ENCODE results near the gene CBX2.

The CBX2 gene

DNA sequence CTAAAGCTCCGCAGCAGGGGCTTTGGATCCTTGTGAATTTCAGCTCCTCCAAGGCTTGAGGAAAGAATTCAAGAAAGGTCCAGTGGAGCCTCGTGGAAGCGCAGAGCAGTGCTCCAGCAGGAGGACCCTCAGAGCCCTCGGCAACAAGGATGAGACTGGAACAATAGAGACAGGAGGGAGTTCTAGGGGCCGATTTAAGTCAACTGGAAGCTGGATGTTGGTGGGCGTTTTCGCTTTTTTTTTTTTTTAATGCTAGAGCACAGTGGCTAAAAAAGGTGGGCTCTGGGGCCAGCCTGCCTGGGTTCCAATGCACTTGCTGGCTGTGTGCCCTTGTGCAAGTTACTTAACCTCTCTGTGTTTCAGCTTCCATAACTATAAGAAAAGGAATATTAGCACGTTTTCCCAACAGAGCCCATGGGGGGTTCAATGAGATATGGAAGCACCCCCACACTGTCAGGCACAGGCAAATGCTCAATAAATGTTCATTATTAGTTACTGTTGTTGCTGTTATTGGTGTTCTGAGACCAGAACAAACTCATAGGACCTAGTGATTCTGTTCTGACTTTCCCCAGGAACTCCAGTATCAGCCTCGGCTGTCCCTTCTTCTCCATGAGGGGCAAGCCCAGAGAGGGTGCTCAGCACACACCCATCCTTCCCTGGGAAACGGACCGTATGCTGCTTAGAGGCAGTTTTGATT lies 24.2 kb downstream of the CBX2 start:
- no peak for DNase-seq

- DNase-seq = no peak
Observed at GRCh38 chr17:79802736-79803420, 24.9 kb downstream of the CBX2 start.

GRCh38 chr17:79803421-79803996 lies 25.6 kb downstream of the CBX2 start:
- no peak for DNase-seq

GRCh38 chr17:79803997-79804855 lies 26.3 kb downstream of the CBX2 start:
- DNase-seq = no peak

DNA sequence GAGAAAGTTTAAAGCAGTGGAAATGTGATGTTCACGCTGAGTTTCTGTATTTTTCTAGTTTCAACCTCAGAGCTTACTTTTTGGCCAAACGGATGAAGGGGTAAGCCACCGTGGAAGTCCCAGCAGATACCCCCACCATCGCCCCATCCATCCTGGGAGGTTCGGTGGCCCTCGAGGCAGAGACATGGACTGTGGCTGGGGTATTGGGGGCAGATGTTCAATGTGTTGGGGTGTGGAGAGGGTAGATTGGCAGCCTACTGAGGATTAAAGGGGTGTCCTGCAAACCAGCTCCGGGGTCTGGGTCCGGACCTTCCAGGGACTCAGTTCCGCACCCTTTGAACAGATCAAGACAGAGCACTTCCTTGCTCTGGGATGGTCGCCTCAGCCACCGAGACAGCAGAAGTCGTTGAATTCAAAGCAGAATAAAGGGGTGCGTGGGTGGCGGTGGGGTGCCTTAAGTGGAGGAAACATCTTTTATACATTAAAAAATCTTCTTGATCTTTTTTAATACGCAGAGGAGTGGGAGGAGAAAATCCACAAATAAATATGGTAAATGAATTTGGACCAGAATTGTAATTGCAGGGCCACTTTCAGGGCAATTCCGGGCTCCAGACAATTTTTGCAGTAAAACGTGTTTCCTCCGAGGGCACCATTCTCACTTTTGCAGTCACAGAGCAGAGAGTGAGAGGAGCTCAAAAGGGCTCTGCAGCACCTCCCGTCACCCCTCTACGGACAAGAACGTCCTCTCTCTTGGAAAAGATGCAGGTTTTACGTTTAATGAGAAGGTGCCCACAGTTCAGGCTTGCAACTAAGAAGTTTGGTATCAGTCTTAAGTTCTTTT lies 27.1 kb downstream of the CBX2 start:
- DNase-seq = no peak

GRCh38 chr17:79806446-79806760 lies 28.5 kb downstream of the CBX2 start:
- DNase-seq = no peak

DNA sequence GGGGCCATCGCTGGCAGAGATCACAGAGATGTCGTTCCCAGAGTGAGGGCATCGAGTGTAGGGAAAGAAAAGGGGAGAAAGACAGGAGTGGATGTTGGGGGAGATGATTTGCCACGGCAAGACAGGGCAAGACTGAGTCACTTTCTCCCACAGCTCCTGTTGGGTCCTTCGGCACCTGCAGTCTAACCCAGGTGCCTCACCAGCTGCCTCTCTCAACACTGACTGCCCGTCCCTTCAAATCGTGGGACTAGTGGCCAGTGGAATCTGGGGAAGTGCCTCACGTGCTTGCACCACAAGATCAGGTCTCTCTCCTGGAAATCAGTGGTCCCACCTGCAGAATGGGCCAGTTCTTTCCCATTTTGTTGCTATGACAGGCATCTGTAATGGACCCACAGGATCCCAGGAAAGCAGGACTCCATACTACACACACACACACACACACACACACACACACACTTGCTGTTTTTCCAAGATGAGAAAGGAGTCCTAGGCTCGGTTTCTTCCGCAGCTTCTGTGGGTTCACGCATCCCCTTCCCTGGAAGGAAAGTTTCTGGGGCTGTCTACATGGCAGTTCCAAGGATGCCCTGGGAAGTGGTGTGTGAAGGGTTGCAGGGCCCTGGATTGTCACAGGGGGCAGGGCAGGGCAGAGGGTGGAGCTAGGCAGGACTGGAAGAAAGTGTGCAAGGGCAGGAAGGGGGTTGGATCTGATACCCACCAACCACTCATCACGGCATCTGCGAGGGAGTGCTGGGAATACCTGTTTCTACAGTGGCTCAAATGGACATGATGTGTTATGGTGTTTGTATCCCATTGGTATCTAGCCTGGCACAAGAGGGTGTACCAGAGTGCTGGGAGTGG lies 29.1 kb downstream of the CBX2 start:
- DNase-seq = no peak

GRCh38 chr17:79808763-79809529 lies 31.0 kb downstream of the CBX2 start:
- peak; percentile 35 for DNase-seq

GRCh38 chr17:79809530-79810129 lies 31.7 kb downstream of the CBX2 start:
- no peak for DNase-seq

GRCh38 chr17:79810130-79811010 lies 32.4 kb downstream of the CBX2 start:
- DNase-seq = no peak

- no peak for DNase-seq
Observed at GRCh38 chr17:79811011-79811867, 33.3 kb downstream of the CBX2 start.

- no peak for DNase-seq
Observed at GRCh38 chr17:79811868-79812352, 34.0 kb downstream of the CBX2 start.

DNA sequence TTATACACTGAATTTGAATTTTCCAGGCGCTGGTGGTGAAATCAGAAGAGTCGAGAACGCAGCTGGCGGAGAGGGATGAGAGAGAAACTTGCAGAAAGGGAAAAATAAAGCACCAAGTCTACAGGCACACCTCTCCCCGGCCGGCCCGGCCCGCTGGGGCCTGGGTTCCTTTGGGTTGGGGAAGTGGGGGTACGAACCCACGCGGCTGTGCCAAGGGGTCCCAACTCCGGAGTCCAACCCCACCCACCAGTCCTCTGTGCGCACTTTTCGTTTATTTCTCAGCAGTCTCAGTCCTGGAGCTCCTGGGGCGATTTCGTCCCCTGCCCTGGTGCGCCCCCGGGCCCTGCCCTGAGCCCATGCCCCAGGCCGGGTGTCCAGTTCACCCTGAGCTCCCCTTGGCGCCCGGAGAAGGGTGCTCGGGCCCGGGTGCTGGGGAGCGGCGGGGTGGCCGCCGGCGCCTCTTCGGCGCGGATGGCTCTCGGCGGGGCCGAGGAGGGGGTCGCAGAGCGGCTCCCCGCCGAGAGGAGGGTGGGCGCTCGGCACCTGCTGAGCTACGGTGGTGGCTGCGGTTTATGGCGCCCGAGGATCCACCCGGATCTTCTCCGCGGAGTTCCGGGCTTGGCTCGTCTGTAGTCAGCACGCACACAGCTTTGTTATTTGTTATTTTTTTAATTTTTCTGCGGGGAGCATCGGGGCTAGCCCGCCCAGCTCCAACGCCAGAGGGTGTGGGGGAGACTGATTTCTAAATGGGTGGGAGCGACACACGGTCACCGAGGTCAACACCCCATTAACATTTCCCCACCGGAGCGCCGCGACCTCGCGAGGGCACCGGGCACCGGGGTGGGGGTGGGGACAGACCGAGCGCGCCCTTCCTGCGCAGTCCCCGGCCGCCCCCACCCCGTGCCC lies 34.7 kb downstream of the CBX2 start:
- DNase-seq = no peak

DNA sequence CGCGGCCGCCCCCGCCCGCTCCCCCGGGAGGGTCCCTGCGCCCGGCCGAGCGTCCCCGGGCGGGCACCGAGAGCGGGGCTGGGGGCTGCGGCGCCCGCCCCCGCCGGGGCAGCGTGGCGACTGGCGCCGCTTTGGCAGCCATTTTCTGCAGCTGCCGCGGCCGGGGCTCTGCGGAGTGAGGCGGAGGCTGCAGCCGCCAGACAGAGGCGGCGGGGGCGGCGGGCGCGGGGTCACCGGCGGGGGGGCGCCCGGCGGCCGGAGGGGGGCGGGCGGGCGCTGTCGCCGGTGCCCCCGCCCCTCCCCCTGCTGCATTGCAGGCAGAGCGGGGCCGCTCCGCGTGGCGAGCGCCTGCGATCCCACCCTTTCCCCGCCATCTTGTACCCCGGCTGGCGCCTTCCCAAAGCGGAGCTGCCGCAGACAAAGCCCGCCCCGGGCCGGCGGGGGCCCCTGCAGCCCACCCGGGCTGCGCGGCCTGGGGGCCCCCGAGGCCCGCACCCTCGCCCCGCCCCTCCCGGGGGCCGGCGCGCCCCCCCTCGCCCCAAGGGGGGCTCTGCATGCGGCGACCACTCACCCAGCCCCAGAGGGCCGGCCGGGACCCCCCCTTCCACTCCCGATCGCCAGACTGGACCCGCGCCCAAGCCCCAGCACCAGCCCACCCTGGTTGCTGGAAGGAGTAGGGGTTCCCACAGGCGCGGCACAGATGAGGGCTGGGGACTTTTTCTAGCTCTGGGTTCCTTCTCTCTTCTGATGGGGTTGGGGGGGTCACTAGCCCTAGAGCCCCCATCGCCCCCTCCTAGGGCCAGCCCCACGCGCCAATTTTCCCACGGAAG lies 35.6 kb downstream of the CBX2 start:
- DNase-seq = no peak

GRCh38 chr17:79814127-79814973 lies 36.4 kb downstream of the CBX2 start:
- DNase-seq = no peak

Data from KG1 (cell line).